A673 (cell line): ENCODE results near the gene SLCO3A1.

Experiments
- EZH2 ChIP-seq: fragments of 200-600 bp; sonication (generic); IDR thresholded peaks from 2 replicates; pipeline ENCODE4 v1.6.1; 2017; ENCODE audit warnings: borderline replicate concordance, low read depth, mild to moderate bottlenecking, mixed read lengths, antibody characterized with exemption, low read length; ENCODE audit not compliant: poor library complexity, severe bottlenecking
- TF ChIP-seq, protein P1 (sequence below): fragments of 300-800, 200-600 bp; sonication (generic); conservative IDR thresholded peaks from 2 replicates; pipeline ENCODE4 v1.5.1; 2017; ENCODE audit warnings: low read depth, mild to moderate bottlenecking, antibody characterized with exemption, low read length, moderate library complexity, mixed read lengths

DNA sequence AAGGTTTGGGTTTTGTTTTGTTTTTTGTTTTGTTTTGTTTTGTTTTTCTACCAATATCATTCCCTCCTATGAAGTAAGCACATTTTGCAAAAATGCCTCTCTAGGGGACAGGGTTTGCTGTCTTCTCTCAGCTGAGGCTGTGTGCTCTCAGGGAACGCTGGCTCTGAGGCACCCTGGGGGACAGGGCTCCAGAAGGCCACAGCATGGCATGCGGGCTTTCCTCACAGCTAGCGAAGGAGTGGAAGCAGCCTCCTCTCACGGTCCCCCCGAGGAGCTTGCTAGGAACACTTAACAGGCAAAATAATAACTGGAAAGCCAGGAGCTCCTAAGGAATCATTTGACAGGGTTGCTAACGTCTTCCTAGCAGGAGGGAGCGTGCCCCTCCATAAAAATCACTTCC lies 312.5 kb downstream of the SLCO3A1 start:
- TF ChIP-seq, protein P1, sequence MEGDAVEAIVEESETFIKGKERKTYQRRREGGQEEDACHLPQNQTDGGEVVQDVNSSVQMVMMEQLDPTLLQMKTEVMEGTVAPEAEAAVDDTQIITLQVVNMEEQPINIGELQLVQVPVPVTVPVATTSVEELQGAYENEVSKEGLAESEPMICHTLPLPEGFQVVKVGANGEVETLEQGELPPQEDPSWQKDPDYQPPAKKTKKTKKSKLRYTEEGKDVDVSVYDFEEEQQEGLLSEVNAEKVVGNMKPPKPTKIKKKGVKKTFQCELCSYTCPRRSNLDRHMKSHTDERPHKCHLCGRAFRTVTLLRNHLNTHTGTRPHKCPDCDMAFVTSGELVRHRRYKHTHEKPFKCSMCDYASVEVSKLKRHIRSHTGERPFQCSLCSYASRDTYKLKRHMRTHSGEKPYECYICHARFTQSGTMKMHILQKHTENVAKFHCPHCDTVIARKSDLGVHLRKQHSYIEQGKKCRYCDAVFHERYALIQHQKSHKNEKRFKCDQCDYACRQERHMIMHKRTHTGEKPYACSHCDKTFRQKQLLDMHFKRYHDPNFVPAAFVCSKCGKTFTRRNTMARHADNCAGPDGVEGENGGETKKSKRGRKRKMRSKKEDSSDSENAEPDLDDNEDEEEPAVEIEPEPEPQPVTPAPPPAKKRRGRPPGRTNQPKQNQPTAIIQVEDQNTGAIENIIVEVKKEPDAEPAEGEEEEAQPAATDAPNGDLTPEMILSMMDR: no peak
- TF ChIP-seq EZH2: no peak
